Thoracic aorta (tissue), 2 donors: ENCODE data around the gene NFX1. TPM values are rescaled to one million over a fixed set of nuclear protein-coding genes. Genes with fewer than 3 reads are reported as not detected.

ENCODE experiments used
- ATAC-seq: fragments of 150-250 bp; one replicate; pipeline ENCODE4 v1.8.0; 2017; ENCODE audit warnings: low read depth; ENCODE audit not compliant: insufficient number of reproducible peaks, low FRiP score
- DNase-seq: peaks from one replicate; pipeline ENCODE4 v3.0.0-alpha.2; 2020; ENCODE audit warnings: low spot score
- H3K27ac ChIP-seq, 2 donors: fragments of 200-600 bp; sonication (generic); 1 replicate in 1 of 2; 2 replicates in 1 of 2; pipeline ENCODE4 v1.5.1; 2016; ENCODE audit warnings: mild to moderate bottlenecking in 2 of 2, moderate library complexity in 2 of 2
- H3K27me3 ChIP-seq: fragments of 200-600 bp; sonication (generic); replicated peaks from 2 replicates; pipeline ENCODE4 v1.6.0; 2016; ENCODE audit warnings: mild to moderate bottlenecking; ENCODE audit not compliant: insufficient read depth
- H3K36me3 ChIP-seq: fragments of 200-600 bp; sonication (generic); one replicate; pipeline ENCODE4 v1.5.1; 2016
- H3K4me1 ChIP-seq, 2 donors: fragments of 200-600 bp; sonication (generic); 1 replicate in 1 of 2; 2 replicates in 1 of 2; pipeline versions ENCODE4 v1.5.1 to v1.6.0; 2016; ENCODE audit warnings: low read depth in 2 of 2, mild to moderate bottlenecking in 1 of 2; ENCODE audit not compliant: control insufficient read depth in 1 of 2
- H3K4me3 ChIP-seq: fragments of 200-600 bp; sonication (generic); 2 replicates; pipeline ENCODE4 v1.5.1; 2016; ENCODE audit warnings: mild to moderate bottlenecking
- H3K9me3 ChIP-seq: fragments of 200-600 bp; sonication (generic); 2 replicates; pipeline ENCODE4 v1.5.1; 2016
- total RNA-seq, 2 donors: library from RNA; depleted of rRNA; stranded (reverse); fragments of >200 nt; gene quantifications; one replicate each; pipeline versions ENCODE4 v1.1.0 to v1.2.3, GENCODE V29; 2016
- TF ChIP-seq, protein P1 (sequence below): fragments of 200-600 bp; sonication (generic); IDR thresholded peaks from one replicate; pipeline ENCODE4 v1.5.1; 2019; ENCODE audit warnings: antibody characterized with exemption

The NFX1 gene
- total RNA-seq, 2 donors from 2014 or later = 22.5 to 39.7 TPM

GRCh38 chr9:33375238-33375840 is 85.0 kb downstream of the NFX1 start:
- peak overlapping the region in 1 of 2 donors; percentile 41 for H3K27ac ChIP-seq
- H3K9me3 ChIP-seq = no peaks in the 10 kb centered on the region
- no peaks in the 10 kb centered on the region for H3K27me3 ChIP-seq
- DNase-seq = no peak
- TF ChIP-seq, protein P1, sequence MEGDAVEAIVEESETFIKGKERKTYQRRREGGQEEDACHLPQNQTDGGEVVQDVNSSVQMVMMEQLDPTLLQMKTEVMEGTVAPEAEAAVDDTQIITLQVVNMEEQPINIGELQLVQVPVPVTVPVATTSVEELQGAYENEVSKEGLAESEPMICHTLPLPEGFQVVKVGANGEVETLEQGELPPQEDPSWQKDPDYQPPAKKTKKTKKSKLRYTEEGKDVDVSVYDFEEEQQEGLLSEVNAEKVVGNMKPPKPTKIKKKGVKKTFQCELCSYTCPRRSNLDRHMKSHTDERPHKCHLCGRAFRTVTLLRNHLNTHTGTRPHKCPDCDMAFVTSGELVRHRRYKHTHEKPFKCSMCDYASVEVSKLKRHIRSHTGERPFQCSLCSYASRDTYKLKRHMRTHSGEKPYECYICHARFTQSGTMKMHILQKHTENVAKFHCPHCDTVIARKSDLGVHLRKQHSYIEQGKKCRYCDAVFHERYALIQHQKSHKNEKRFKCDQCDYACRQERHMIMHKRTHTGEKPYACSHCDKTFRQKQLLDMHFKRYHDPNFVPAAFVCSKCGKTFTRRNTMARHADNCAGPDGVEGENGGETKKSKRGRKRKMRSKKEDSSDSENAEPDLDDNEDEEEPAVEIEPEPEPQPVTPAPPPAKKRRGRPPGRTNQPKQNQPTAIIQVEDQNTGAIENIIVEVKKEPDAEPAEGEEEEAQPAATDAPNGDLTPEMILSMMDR = peak; percentile 18
- H3K36me3 ChIP-seq = peaks cover 3% of the 10 kb centered on the region
- peak overlapping the region; percentile 63 for H3K4me3 ChIP-seq
- no peaks in the 10 kb centered on the region for H3K4me1 ChIP-seq
- ATAC-seq = peak; percentile 53

GRCh38 chr9:33375841-33376321 is 85.6 kb downstream of the NFX1 start:
- ATAC-seq (no peak), DNase-seq (no peak)
- no peaks in the 10 kb centered on the region for H3K4me1 ChIP-seq

GRCh38 chr9:33377089-33377715 is 86.9 kb downstream of the NFX1 start:
- H3K36me3 ChIP-seq = no peaks in the 10 kb centered on the region
- H3K4me3 ChIP-seq = no peak overlapping the region
- no peaks in the 10 kb centered on the region for H3K9me3 ChIP-seq
- ATAC-seq (no peak), DNase-seq (no peak)
- no peaks in the 10 kb centered on the region for H3K4me1 ChIP-seq
- no peaks in the 10 kb centered on the region for H3K27me3 ChIP-seq
- no peak overlapping the region for H3K27ac ChIP-seq
- TF ChIP-seq, protein P1 = no peak

More at GRCh38 chr9:33375841-33376321, 85.6 kb downstream of the NFX1 start:
- TF ChIP-seq, protein P1 = no peak
- Histone ChIP-seq H3K4me3 (no peak overlapping the region), H3K36me3 (peaks cover 3% of the 10 kb centered on the region), H3K27ac (no peak overlapping the region), H3K27me3 (no peaks in the 10 kb centered on the region), H3K9me3 (no peaks in the 10 kb centered on the region)

GRCh38 chr9:33378121-33378795 is 87.9 kb downstream of the NFX1 start:
- no peak overlapping the region for H3K4me3 ChIP-seq
- H3K4me1 ChIP-seq = no peaks in the 10 kb centered on the region
- TF ChIP-seq, protein P1 = no peak
- H3K9me3 ChIP-seq = no peaks in the 10 kb centered on the region
- no peak for DNase-seq
- no peaks in the 10 kb centered on the region for H3K36me3 ChIP-seq
- ATAC-seq = no peak
- no peaks in the 10 kb centered on the region for H3K27me3 ChIP-seq
- H3K27ac ChIP-seq = no peak overlapping the region

DNA sequence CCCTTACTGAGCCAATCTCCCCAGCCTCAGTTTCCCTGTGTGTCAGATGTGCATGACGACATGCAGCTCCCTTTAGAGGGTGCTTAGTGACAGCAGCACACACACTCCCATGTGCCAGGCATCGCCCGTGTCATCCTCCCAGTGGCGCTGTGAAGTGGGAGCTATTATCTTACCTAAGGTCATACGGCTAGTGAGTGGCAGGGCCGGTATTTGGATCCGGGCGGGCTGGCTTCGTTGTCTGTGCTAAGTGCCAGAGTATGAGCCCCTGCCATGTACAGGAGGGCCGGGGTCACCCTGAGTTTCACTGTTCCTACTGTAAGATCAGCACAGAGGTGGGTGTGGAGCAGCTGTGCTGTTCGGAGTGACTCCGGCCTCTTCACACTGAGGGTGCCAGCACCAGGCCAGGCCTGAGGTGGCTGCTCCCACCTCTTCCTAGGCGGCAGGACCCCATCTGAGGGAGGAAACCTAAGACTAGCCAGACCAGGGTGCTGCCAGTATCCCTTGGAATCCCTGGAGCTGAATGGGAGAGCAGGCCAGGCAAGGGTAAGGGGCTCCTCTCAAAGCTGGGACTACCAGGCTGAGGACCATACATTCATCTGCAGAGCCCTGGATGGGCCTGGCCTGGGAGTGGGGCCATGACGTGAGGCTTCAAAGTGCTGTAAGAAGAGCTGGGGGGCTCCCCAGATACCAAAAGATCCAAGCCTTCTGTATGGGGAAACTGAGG is 89.5 kb downstream of the NFX1 start:
- Histone ChIP-seq H3K27me3 (no peaks in the 10 kb centered on the region), H3K4me3 (no peak overlapping the region), H3K4me1 (no peaks in the 10 kb centered on the region), H3K36me3 (no peaks in the 10 kb centered on the region), H3K9me3 (no peaks in the 10 kb centered on the region), H3K27ac (no peak overlapping the region)
- no peak for DNase-seq
- TF ChIP-seq, protein P1 = no peak
- no peak for ATAC-seq
